ENCODE data around the gene ADAMTSL5.
"Not testable (repeated sequence)": the region's sequence is repeated elsewhere in the genome, so short reads cannot be mapped to it uniquely, and the experiment has no call there.

The ADAMTSL5 gene

DNA sequence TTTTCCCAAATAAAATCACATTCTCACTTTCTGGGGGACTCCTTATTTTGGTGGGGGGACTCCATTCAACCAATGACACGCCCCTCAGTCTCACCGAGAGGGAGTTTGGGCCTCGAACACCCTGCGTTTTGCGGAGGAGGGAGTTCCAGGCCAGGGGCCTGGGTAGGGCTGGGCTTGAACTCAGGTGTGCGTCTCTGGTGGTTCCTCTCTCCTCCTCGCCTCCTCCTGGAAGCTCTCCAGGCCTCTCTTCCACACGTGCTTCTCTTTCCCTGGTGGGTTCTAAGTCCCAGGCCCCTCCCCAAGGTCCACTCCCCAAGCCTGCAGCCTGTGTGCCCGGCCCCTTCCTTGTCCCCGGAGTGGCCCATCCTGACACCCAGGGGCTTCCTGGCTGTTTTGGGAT lies 40.6 kb upstream of the ADAMTSL5 start:
- Histone ChIP-seq H3K9ac (no peak overlapping the region), H3K27ac (no peak overlapping the region), H3K9me3 (replicated peaks in 1 of 11) (peaks cover 0 to 9% (median 0%) of the 10 kb centered on the region in 11 experiments; a peak in 4 of 22 replicates), H3K27me3 (no peaks in the 10 kb centered on the region), H3K4me3 (no peak overlapping the region), H3K4me1 (no peaks in the 10 kb centered on the region), H4K20me1 (peaks cover under 1 to 52% (median 41%) of the 10 kb centered on the region in 11 experiments; a peak in 19 of 22 replicates), H3K36me3 (peaks cover 13 to 44% (median 35%) of the 10 kb centered on the region in 11 experiments), H3K4me2 (no peak overlapping the region)
- no peak for TF ChIP-seq Cebpa-rat (IDR thresholded peaks at IDR 0.05)

DNA sequence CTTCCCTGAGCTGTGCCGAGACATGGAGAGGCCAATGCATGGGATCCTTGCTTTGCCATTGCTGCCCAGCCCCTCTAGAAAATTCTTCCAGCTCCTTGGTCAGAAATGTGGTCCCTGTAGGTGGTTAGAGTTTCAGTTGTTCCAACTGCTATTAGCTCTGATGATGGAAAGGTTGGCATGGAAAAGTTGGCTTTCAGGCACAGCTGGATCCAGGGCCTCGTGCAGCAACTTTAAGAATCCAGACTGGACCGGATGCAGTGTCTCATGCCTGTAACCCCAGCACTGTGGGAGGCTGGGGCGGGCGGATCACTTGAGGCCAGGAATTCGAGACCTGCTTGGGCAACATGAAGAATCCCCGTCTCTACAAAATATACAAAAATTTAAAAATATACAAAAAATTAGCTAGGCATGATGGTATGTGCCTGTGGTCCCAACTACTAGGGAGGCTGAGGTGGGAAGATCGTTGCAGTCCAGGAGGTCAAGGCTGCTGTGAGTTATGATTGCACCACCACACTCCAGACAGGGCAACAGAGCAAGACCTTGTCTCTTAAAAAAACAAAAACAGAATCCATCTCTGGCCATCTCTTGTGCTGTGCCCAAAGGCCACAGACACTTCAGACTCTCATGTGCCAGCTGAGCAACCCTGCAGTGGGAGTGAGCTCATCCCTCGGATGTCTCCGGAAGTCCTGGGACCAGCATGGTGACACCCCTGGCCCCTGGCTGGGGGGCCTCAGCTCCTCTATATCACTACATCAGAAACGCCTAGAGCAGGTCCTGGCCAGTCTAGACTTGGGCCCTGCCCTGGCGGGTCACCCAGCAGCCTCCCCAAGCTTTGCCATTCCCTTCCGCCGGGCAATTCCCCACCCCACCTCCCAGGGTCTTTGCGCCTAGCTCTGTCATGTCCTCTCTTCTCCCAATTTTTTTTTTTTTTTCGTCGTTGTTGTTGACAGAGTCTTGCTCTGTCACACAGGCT lies 38.5 kb upstream of the ADAMTSL5 start:
- peaks cover 0 to 31% (median 20%) of the 10 kb centered on the region in 11 experiments; a peak in 16 of 22 replicates for H4K20me1 ChIP-seq
- H3K9ac ChIP-seq: no peak overlapping the region
- H3K4me1 ChIP-seq: peaks cover 0 to 4% (median 3%) of the 10 kb centered on the region in 10 experiments; a peak in 9 of 20 replicates
- H3K27me3 ChIP-seq: no peaks in the 10 kb centered on the region
- H3K9me3 ChIP-seq (replicated peaks in 1 of 11): peaks cover 0 to 9% (median 0%) of the 10 kb centered on the region in 11 experiments; a peak in 4 of 22 replicates
- TF ChIP-seq Cebpa-rat (IDR thresholded peaks at IDR 0.05): no peak
- no peak overlapping the region for H3K4me2 ChIP-seq
- H3K27ac ChIP-seq: no peak overlapping the region
- peaks cover 9 to 26% (median 16%) of the 10 kb centered on the region in 11 experiments for H3K36me3 ChIP-seq
- H3K4me3 ChIP-seq: no peak overlapping the region

DNA sequence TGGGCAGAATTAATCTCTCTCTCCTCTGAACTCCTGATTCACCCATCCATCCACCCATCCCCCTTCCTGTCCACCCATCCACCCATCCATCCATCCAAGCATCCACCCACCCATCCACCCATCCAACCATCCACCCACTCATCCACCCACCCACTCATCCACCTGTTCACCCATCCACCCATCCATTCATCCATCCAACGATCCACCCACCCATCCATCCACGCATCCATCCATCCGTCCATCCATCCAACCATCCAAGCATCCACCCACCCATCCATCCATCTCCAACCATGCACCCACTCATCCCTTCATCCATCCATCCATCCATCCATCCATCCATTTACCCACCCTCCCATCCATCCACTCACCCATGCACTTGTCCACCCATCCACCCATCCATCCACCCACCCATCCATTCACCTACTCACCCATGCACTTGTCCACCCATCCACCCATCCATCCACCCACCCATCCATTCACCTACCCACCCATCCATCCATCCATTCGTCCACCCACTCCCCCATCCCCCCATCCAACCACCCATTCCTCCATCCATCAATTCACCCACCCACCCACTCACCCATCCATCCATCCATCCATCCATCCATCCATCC lies 36.6 kb upstream of the ADAMTSL5 start:
- peaks cover 0 to 15% (median 5%) of the 10 kb centered on the region in 11 experiments; a peak in 17 of 22 replicates for H3K36me3 ChIP-seq
- no peak for TF ChIP-seq Cebpa-rat (IDR thresholded peaks at IDR 0.05)
- peaks cover 0 to 8% (median 4%) of the 10 kb centered on the region in 10 experiments; a peak in 9 of 20 replicates for H3K4me1 ChIP-seq
- peaks cover 0 to 21% (median 9%) of the 10 kb centered on the region in 11 experiments; a peak in 14 of 22 replicates for H4K20me1 ChIP-seq
- no peak overlapping the region for H3K27ac ChIP-seq
- no peak overlapping the region for H3K4me2 ChIP-seq
- H3K9me3 ChIP-seq (replicated peaks in 1 of 11): peaks cover 0 to 9% (median 0%) of the 10 kb centered on the region in 11 experiments; a peak in 4 of 22 replicates
- H3K27me3 ChIP-seq: peaks cover 0 to 5% (median 0%) of the 10 kb centered on the region in 11 experiments; a peak in 3 of 22 replicates
- no peak overlapping the region for H3K9ac ChIP-seq
- no peak overlapping the region for H3K4me3 ChIP-seq

DNA sequence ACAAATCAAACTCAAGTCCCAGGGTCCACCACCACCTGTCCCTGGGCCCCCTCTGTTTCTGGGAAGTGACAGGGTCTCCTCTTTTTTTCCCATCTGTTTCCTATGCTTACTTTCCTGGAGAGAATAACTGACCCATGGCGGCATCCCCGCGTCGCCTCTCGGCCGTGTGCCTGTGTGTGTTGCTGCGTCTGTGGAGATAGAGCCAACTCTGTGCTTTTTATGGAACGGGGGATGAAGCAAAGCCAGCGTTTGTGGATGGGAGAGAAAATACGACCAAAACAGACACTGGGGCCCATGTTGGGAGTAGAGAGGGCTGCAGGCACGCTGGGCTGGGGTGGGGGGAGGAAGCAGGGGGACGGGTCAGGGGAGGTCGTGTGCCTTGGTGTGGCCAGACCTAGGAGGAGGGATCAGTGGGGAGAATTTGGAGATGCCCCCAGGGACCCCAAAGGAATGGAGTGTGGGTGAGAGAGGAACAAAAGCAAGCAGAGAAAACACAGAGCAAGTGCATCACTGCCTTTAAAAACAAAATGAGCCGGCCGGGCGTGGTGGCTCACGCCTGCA lies 27.6 kb upstream of the ADAMTSL5 start:
- no peak for TF ChIP-seq Cebpa-rat (IDR thresholded peaks at IDR 0.05)
- Histone ChIP-seq H3K9ac (no peak overlapping the region), H4K20me1 (no peaks in the 10 kb centered on the region), H3K9me3 (replicated peaks in 1 of 11) (peaks cover 0 to 6% (median 0%) of the 10 kb centered on the region in 11 experiments; a peak in 4 of 22 replicates), H3K27me3 (peaks cover 0 to under 1% (median 0%) of the 10 kb centered on the region in 11 experiments; a peak in 2 of 22 replicates), H3K27ac (no peak overlapping the region), H3K36me3 (no peaks in the 10 kb centered on the region), H3K4me1 (peaks cover 6 to 31% (median 14%) of the 10 kb centered on the region in 10 experiments; a peak in 17 of 20 replicates), H3K4me2 (peak overlapping the region in 5 of 11 experiments; percentile 8 to 25 (median 18); a peak in 5 of 22 replicates), H3K4me3 (no peak overlapping the region)

DNA sequence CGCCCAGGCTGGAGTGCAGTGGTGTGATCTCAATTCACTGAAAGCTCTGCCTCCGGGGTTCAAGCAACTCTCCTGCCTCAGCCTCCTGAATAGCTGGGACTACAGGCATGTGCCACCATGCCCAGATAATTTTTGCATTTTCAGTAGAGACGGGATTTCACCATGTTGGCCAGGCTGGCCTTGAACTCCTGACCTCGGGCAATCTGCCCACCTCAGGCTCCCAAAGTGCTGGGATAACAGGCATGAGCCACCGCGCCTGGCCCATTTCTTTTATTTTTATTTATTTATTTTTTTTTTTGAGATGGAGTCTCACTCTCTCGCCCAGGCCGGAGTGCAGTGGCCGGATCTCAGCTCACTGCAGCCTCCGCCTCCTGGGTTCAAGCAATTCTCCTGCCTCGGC lies 26.9 kb upstream of the ADAMTSL5 start:
- H3K27ac ChIP-seq, H3K4me3 ChIP-seq, H3K4me2 ChIP-seq, H4K20me1 ChIP-seq, H3K9ac ChIP-seq, H3K27me3 ChIP-seq, H3K36me3 ChIP-seq: not testable (repeated sequence)
- peaks cover 6 to 31% (median 14%) of the 10 kb centered on the region in 10 experiments; a peak in 17 of 20 replicates for H3K4me1 ChIP-seq
- peaks cover 0 to 10% (median 0%) of the 10 kb centered on the region in 11 experiments; a peak in 4 of 22 replicates for H3K9me3 ChIP-seq (replicated peaks in 1 of 11)

DNA sequence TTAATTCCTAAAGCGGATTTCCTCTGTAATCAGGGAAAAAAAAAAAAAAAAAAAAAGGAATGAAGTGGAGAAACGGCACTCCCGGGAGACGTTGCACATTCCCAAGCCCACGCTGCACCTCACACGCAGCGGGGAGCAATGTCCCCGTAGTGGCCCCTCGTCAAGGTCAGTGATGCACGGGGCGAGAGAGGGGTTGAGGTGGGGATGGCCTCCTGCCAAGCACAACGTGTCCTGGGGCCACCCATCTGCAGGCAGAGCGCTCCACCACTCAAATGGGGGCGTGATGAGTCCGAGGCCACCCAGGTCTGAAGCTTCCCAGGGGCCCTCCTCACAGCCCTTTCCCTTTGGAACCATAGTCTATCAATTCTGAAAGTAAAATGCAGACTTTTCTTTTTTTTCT lies 26.2 kb upstream of the ADAMTSL5 start:
- Histone ChIP-seq H3K4me1 (peaks cover 6 to 31% (median 14%) of the 10 kb centered on the region in 10 experiments; a peak in 17 of 20 replicates), H3K27me3 (no peaks in the 10 kb centered on the region), H4K20me1 (no peaks in the 10 kb centered on the region; a peak in 1 of 22 replicates), H3K4me2 (peak overlapping the region in 2 of 11 experiments; percentile 16 to 20; a peak in 2 of 22 replicates), H3K9ac (no peak overlapping the region), H3K4me3 (no peak overlapping the region), H3K9me3 (replicated peaks in 1 of 11) (peaks cover 0 to 10% (median 0%) of the 10 kb centered on the region in 11 experiments; a peak in 4 of 22 replicates), H3K27ac (no peak overlapping the region), H3K36me3 (no peaks in the 10 kb centered on the region)
- TF ChIP-seq Cebpa-rat (IDR thresholded peaks at IDR 0.05): no peak

DNA sequence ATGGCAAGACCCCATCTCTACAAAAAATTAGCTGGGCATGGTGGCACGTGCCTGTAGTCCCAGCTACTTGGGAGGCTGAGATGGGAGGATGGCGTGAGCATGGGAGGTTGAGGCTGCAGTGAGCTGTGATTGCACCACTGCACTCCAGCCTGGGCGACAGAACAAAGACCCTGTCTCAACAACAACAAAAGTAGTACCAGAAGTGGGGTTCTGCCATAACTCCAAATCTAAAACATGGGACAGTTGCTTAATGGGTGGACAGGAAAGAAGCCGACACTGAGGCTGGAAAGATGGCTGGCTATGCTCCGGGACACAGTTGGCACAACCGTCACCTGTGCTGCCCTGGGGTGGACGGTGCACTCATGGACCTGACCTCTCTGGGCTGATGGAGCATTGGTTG lies 22.9 kb upstream of the ADAMTSL5 start:
- H4K20me1 ChIP-seq, H3K4me3 ChIP-seq, H3K36me3 ChIP-seq, H3K27ac ChIP-seq, H3K27me3 ChIP-seq, H3K4me2 ChIP-seq, H3K9ac ChIP-seq: not testable (repeated sequence)
- Histone ChIP-seq H3K4me1 (peaks cover 0 to 25% (median 11%) of the 10 kb centered on the region in 10 experiments; a peak in 11 of 20 replicates), H3K9me3 (replicated peaks in 1 of 11) (peaks cover 0 to 10% (median 0%) of the 10 kb centered on the region in 11 experiments; a peak in 4 of 22 replicates)

DNA sequence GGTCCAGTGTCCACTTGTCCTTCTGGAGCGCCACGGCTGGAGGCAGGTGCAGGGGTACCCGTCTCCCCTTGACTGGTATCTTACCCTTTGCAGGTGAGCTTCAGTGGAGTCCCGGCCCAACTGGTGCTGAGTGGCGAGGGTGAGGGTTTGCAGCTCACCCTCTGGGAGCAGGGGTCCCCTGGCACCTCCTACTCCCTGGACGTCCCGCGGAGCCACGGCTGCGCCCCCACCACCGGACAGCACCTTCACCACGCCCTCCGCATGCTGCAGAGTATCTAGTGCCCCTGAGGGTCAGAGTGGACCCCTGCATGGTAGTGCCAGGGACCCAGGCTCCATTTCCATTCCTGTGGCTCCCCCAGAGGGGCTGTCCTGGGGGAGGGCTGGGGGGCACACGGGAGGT lies 22.2 kb upstream of the ADAMTSL5 start:
- H3K9me3 ChIP-seq (replicated peaks in 1 of 11): peaks cover 0 to 10% (median 0%) of the 10 kb centered on the region in 11 experiments; a peak in 4 of 22 replicates
- no peak overlapping the region for H3K4me2 ChIP-seq
- no peak overlapping the region for H3K27ac ChIP-seq
- H3K4me3 ChIP-seq: no peak overlapping the region
- H4K20me1 ChIP-seq: no peaks in the 10 kb centered on the region; a peak in 1 of 22 replicates
- H3K27me3 ChIP-seq: no peaks in the 10 kb centered on the region
- H3K4me1 ChIP-seq: peaks cover 0 to 20% (median 8%) of the 10 kb centered on the region in 10 experiments; a peak in 11 of 20 replicates
- no peak for TF ChIP-seq Cebpa-rat (IDR thresholded peaks at IDR 0.05)
- H3K36me3 ChIP-seq: no peaks in the 10 kb centered on the region
- no peak overlapping the region for H3K9ac ChIP-seq

Measured in BLaER1 treated with 17β-estradiol and CSF1 and Interleukin-3, amounts not matched to agents 10 nM and 100 nM (cell line).